OCI-LY3 (cell line): ENCODE measurements around the gene STKLD1.

Experiments
- H2AFZ ChIP-seq: fragments of 200-600, 300-600 bp; shearing (Covaris generic); 2 replicates; pipeline ENCODE4 v1.6.0; 2014; ENCODE audit warnings: antibody characterized with exemption, low read depth, low read length
- H3K27ac ChIP-seq: fragments of 200-600, 300-600 bp; sonication (generic); 2 replicates; pipeline ENCODE4 v1.5.1; 2014; ENCODE audit warnings: mild to moderate bottlenecking, low read length, moderate library complexity, mixed read lengths
- H3K27me3 ChIP-seq: fragments of 200-600, 300-600 bp; sonication (generic); 2 replicates; pipeline ENCODE4 v1.6.1; 2014; ENCODE audit warnings: low read depth, low read length, mixed read lengths
- H3K36me3 ChIP-seq: fragments of 200-600, 300-600 bp; sonication (generic); replicated peaks from 2 replicates; pipeline ENCODE3; 2014; ENCODE audit warnings: low read depth, low read length, mixed read lengths
- H3K4me1 ChIP-seq: fragments of 300-600, 200-600 bp; sonication (generic); 2 replicates; pipeline ENCODE4 v1.6.1; 2014; ENCODE audit warnings: low read length, mixed read lengths
- H3K4me2 ChIP-seq: fragments of 200-600, 300-600 bp; sonication (generic); 2 replicates; pipeline ENCODE4 v1.6.1; 2014; ENCODE audit warnings: low read length, mixed read lengths
- H3K4me3 ChIP-seq: fragments of 300-600, 200-600 bp; sonication (generic); 2 replicates; pipeline ENCODE4 v1.5.1; 2014; ENCODE audit warnings: antibody characterized with exemption, mild to moderate bottlenecking, low read length, moderate library complexity
- H3K79me2 ChIP-seq: fragments of 300-600, 200-600 bp; shearing (Covaris generic); 2 replicates; pipeline ENCODE4 v1.6.1; 2014; ENCODE audit warnings: mild to moderate bottlenecking, low read length, mixed read lengths
- H3K9ac ChIP-seq: fragments of 300-600, 200-600 bp; shearing (Covaris generic); 2 replicates; pipeline ENCODE4 v1.6.0; 2014; ENCODE audit warnings: mild to moderate bottlenecking, low read length, moderate library complexity
- H3K9me3 ChIP-seq: fragments of 200-600, 300-600 bp; shearing (Covaris generic); 2 replicates; pipeline ENCODE4 v1.6.1; 2014; ENCODE audit warnings: low read length, mixed read lengths; ENCODE audit not compliant: insufficient read depth
- H4K20me1 ChIP-seq: fragments of 200-600, 300-600 bp; sonication (generic); 2 replicates; pipeline ENCODE4 v1.6.1; 2016; ENCODE audit warnings: low read length, mixed read lengths; ENCODE audit not compliant: insufficient read depth
- CTCF ChIP-seq: fragments of 200-600, 300-600 bp; sonication (generic); IDR thresholded peaks from 2 replicates; pipeline ENCODE4 v1.5.1; 2014; ENCODE audit warnings: antibody characterized with exemption, low read length, low read depth
- EZH2phosphoT487 ChIP-seq: fragments of 200-600 bp; shearing (Covaris generic); IDR thresholded peaks from 2 replicates; pipeline ENCODE4 v1.6.1; 2018; ENCODE audit warnings: antibody characterized with exemption, mixed run types, low read depth

Gene STKLD1

GRCh38 chr9:133443248-133443647 lies 67.1 kb downstream of the STKLD1 start:
- Histone ChIP-seq H3K4me2 (no peak overlapping the region), H4K20me1 (no peaks in the 10 kb centered on the region), H3K27ac (no peak overlapping the region)

GRCh38 chr9:133443982-133444381 lies 67.8 kb downstream of the STKLD1 start:
- Histone ChIP-seq H3K9me3 (no peaks in the 10 kb centered on the region), H4K20me1 (no peaks in the 10 kb centered on the region), H3K27me3 (0 out of 2 replicates have a peak, but pooled peaks cover 10% of the 10 kb centered on the region), H3K79me2 (no peaks in the 10 kb centered on the region), H2AFZ (no peak overlapping the region), H3K4me3 (no peak overlapping the region), H3K4me1 (no peaks in the 10 kb centered on the region), H3K4me2 (no peak overlapping the region), H3K36me3 (no peaks in the 10 kb centered on the region), H3K9ac (no peak overlapping the region), H3K27ac (no peak overlapping the region)
- TF ChIP-seq EZH2phosphoT487 (no peak), CTCF (no peak)

More at GRCh38 chr9:133443248-133443647, 67.1 kb downstream of the STKLD1 start:
- no peaks in the 10 kb centered on the region for H3K79me2 ChIP-seq
- H2AFZ ChIP-seq: no peak overlapping the region
- TF ChIP-seq EZH2phosphoT487 (no peak), CTCF (no peak)
- H3K4me3 ChIP-seq: no peak overlapping the region
- H3K4me1 ChIP-seq: 0 out of 2 replicates have a peak, but pooled peaks cover under 1% of the 10 kb centered on the region
- H3K9me3 ChIP-seq: no peaks in the 10 kb centered on the region
- H3K36me3 ChIP-seq: no peaks in the 10 kb centered on the region
- no peak overlapping the region for H3K9ac ChIP-seq
- H3K27me3 ChIP-seq: 0 out of 2 replicates have a peak, but pooled peaks cover 6% of the 10 kb centered on the region

- no peak overlapping the region for H3K9ac ChIP-seq
- H3K27ac ChIP-seq: no peak overlapping the region
- no peak overlapping the region for H3K4me3 ChIP-seq
- no peak overlapping the region for H2AFZ ChIP-seq
- 0 out of 2 replicates have a peak, but pooled peaks cover 10% of the 10 kb centered on the region for H3K27me3 ChIP-seq
- H3K79me2 ChIP-seq: no peaks in the 10 kb centered on the region
- H3K4me1 ChIP-seq: no peaks in the 10 kb centered on the region
- no peaks in the 10 kb centered on the region for H4K20me1 ChIP-seq
- no peaks in the 10 kb centered on the region for H3K36me3 ChIP-seq
- H3K9me3 ChIP-seq: no peaks in the 10 kb centered on the region
- H3K4me2 ChIP-seq: no peak overlapping the region
- TF ChIP-seq CTCF (no peak), EZH2phosphoT487 (no peak)
Measured at GRCh38 chr9:133445293-133445969, 69.3 kb downstream of the STKLD1 start.

- H3K36me3 ChIP-seq: no peaks in the 10 kb centered on the region
- no peaks in the 10 kb centered on the region for H3K79me2 ChIP-seq
- H3K9me3 ChIP-seq: no peaks in the 10 kb centered on the region
- H3K27me3 ChIP-seq: peaks cover 25% of the 10 kb centered on the region
- H2AFZ ChIP-seq: no peak overlapping the region
- no peak overlapping the region for H3K4me3 ChIP-seq
- H3K9ac ChIP-seq: no peak overlapping the region
- H4K20me1 ChIP-seq: no peaks in the 10 kb centered on the region
- no peak for TF ChIP-seq EZH2phosphoT487
- TF ChIP-seq CTCF: no peak
- H3K4me1 ChIP-seq: no peaks in the 10 kb centered on the region
- H3K27ac ChIP-seq: no peak overlapping the region
- H3K4me2 ChIP-seq: no peak overlapping the region
Measured at GRCh38 chr9:133448487-133448972, 72.4 kb downstream of the STKLD1 start.
